ENCODE data around the gene FGF18.
"Not testable (repeated sequence)": the region's sequence is repeated elsewhere in the genome, so short reads cannot be mapped to it uniquely, and the experiment has no call there.

Gene FGF18

GRCh38 chr5:171400169-171400568, 19.3 kb upstream of the FGF18 start:
- Histone ChIP-seq H3K23ac (ENCODE audit: low read depth, low read length, poor library complexity) (no peak overlapping the region), H3K9me3 (replicated peaks in 1 of 2; ENCODE audit: control insufficient read depth in 2 of 2, insufficient read depth in 1 of 2, low read depth in 1 of 2, low read length in 2 of 2) (peaks cover 7 to 21% of the 10 kb centered on the region in 2 donors), H3K79me1 (ENCODE audit: low read depth, low read length) (peaks cover 3% of the 10 kb centered on the region), H3K18ac (ENCODE audit: low read length) (no peak overlapping the region), H2BK120ac (ENCODE audit: low read depth, low read length) (no peak overlapping the region), H3K9ac (ENCODE audit: low read depth, low read length, poor library complexity) (no peak overlapping the region), H4K8ac (ENCODE audit: low read depth, low read length) (no peak overlapping the region), H2AFZ (ENCODE audit: low read length) (no peak overlapping the region), H4K91ac (ENCODE audit: low read depth, low read length, poor library complexity) (no peak overlapping the region), H3K36me3 (replicated peaks in 1 of 2; ENCODE audit: control insufficient read depth in 2 of 2, insufficient read depth in 2 of 2, low read length in 2 of 2) (peaks cover 51 to 74% of the 10 kb centered on the region in 2 donors), H3K4me2 (ENCODE audit: insufficient read depth, low read length, poor library complexity, severe bottlenecking) (no peak overlapping the region), H2BK5ac (ENCODE audit: low read length) (no peak overlapping the region), H3K4ac (ENCODE audit: low read length) (no peak overlapping the region), H3K4me3 (ENCODE audit: low read length in 2 of 2) (no peak overlapping the region), H2AK5ac (ENCODE audit: low read depth, low read length) (no peak overlapping the region), H3K4me1 (ENCODE audit: control insufficient read depth in 2 of 2, insufficient read depth in 1 of 2, low read depth in 1 of 2, low read length in 2 of 2) (no peaks in the 10 kb centered on the region), H3K27me3 (ENCODE audit: control insufficient read depth in 3 of 3, insufficient read depth in 3 of 3, low read depth in 1 of 3, low read length in 3 of 3) (no peaks in the 10 kb centered on the region), H3K27ac (replicated peaks; ENCODE audit: low read length) (no peak overlapping the region), H3K14ac (ENCODE audit: low read length) (no peak overlapping the region), H2BK12ac (ENCODE audit: low read length) (no peak overlapping the region), H2BK15ac (ENCODE audit: low read length) (no peak overlapping the region)
- DNase-seq (ENCODE audit: low spot score), result no peak
- WGBS, 2 donors (ENCODE audit: extremely low coverage in 2 of 2, insufficient read length in 2 of 2, insufficient replicate concordance in 1 of 2), result no CpG with 5 or more reads among the region's 7 CpGs

DNA sequence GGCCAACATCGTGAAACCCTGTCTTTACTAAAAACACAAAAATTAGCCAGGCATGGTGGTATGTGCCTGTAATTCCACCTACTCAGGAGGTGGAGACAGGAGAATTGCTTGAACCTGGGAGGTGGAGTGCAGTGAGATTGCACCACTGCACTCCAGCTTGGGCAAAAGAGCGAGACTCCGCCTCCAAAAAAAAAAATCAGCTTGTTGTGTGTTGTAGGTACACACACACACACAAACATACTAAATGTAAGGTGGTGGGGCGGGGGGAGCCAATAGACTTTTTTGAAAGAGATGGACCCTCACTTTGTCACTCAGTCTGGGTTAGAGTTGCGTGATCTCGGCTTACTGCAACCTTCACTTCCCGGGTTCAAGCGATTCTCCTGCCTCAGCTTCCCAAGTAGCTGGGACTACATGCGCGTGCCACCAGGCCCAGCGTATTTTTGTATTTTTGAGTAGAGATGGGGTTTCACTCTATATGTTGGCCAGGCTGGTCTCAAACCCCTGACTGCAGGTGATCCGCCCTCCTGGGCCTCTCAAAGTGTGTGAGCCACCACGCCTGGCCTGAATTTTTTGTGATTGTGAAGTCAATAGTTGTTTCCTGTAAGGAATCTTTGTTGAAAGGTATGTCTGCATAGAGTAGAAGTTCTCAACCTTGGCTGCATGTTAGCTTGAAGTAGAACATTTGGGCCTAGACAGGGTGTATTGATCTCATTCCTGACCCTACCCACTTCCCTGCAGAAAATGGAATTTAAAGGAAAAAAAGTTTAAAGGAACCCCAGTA, 18.1 kb upstream of the FGF18 start:
- no peak overlapping the region for H2BK5ac ChIP-seq (ENCODE audit: low read length)
- no peak overlapping the region for H4K91ac ChIP-seq (ENCODE audit: low read depth, low read length, poor library complexity)
- H3K79me1 ChIP-seq (ENCODE audit: low read depth, low read length), result peaks cover 3% of the 10 kb centered on the region
- H3K18ac ChIP-seq (ENCODE audit: low read length), result no peak overlapping the region
- H2AK5ac ChIP-seq (ENCODE audit: low read depth, low read length), result no peak overlapping the region
- WGBS, 2 donors (ENCODE audit: extremely low coverage in 2 of 2, insufficient read length in 2 of 2, insufficient replicate concordance in 1 of 2), result no CpG with 5 or more reads among the region's 13 CpGs
- no peak overlapping the region for H4K8ac ChIP-seq (ENCODE audit: low read depth, low read length)
- H3K9me3 ChIP-seq (replicated peaks in 1 of 2; ENCODE audit: control insufficient read depth in 2 of 2, insufficient read depth in 1 of 2, low read depth in 1 of 2, low read length in 2 of 2), result peaks cover 7 to 21% of the 10 kb centered on the region in 2 donors
- no peak overlapping the region for H3K27ac ChIP-seq (replicated peaks; ENCODE audit: low read length)
- H3K4me2 ChIP-seq (ENCODE audit: insufficient read depth, low read length, poor library complexity, severe bottlenecking), result no peak overlapping the region
- no peak overlapping the region for H2BK120ac ChIP-seq (ENCODE audit: low read depth, low read length)
- no peak overlapping the region for H3K9ac ChIP-seq (ENCODE audit: low read depth, low read length, poor library complexity)
- no peak overlapping the region for H3K4me3 ChIP-seq (ENCODE audit: low read length in 2 of 2)
- H3K23ac ChIP-seq (ENCODE audit: low read depth, low read length, poor library complexity), result no peak overlapping the region
- H3K27me3 ChIP-seq (ENCODE audit: control insufficient read depth in 3 of 3, insufficient read depth in 3 of 3, low read depth in 1 of 3, low read length in 3 of 3), result no peaks in the 10 kb centered on the region
- no peak overlapping the region for H2BK15ac ChIP-seq (ENCODE audit: low read length)
- no peak for DNase-seq (ENCODE audit: low spot score)
- peaks cover 48 to 74% of the 10 kb centered on the region in 2 donors for H3K36me3 ChIP-seq (replicated peaks in 1 of 2; ENCODE audit: control insufficient read depth in 2 of 2, insufficient read depth in 2 of 2, low read length in 2 of 2)
- no peak overlapping the region for H2BK12ac ChIP-seq (ENCODE audit: low read length)
- H2AFZ ChIP-seq (ENCODE audit: low read length), result no peak overlapping the region
- H3K4ac ChIP-seq (ENCODE audit: low read length), result no peak overlapping the region
- no peak overlapping the region for H3K14ac ChIP-seq (ENCODE audit: low read length)
- H3K4me1 ChIP-seq (ENCODE audit: control insufficient read depth in 2 of 2, insufficient read depth in 1 of 2, low read depth in 1 of 2, low read length in 2 of 2), result no peaks in the 10 kb centered on the region

DNA sequence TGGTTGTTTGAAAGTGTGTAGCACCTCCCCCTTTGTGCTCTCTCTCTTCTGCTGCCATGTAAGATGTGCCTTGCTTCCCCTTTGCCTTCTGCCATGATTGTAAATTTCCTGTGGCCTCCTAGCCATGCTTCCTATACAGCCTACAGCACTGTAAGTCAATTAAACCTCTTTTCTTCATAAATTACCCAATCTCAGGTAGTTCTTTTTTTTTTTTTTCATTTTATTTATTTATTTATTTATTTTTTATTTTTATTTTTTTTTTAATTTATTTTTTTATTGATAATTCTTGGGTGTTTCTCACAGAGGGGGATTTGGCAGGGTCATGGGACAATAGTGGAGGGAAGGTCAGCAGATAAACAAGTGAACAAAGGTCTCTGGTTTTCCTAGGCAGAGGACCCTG, 16.7 kb upstream of the FGF18 start:
- not testable (repeated sequence) for H3K79me1 ChIP-seq (ENCODE audit: low read depth, low read length); H3K27ac ChIP-seq (replicated peaks; ENCODE audit: low read length); H3K18ac ChIP-seq (ENCODE audit: low read length); H3K4me1 ChIP-seq (ENCODE audit: control insufficient read depth in 2 of 2, insufficient read depth in 1 of 2, low read depth in 1 of 2, low read length in 2 of 2); H2BK15ac ChIP-seq (ENCODE audit: low read length); H3K23ac ChIP-seq (ENCODE audit: low read depth, low read length, poor library complexity); H2BK12ac ChIP-seq (ENCODE audit: low read length); H2BK120ac ChIP-seq (ENCODE audit: low read depth, low read length); H3K4me3 ChIP-seq (ENCODE audit: low read length in 2 of 2); H3K4me2 ChIP-seq (ENCODE audit: insufficient read depth, low read length, poor library complexity, severe bottlenecking); H4K91ac ChIP-seq (ENCODE audit: low read depth, low read length, poor library complexity); H3K9ac ChIP-seq (ENCODE audit: low read depth, low read length, poor library complexity); H3K4ac ChIP-seq (ENCODE audit: low read length); H2AK5ac ChIP-seq (ENCODE audit: low read depth, low read length); H3K14ac ChIP-seq (ENCODE audit: low read length); DNase-seq (ENCODE audit: low spot score); H3K27me3 ChIP-seq (ENCODE audit: control insufficient read depth in 3 of 3, insufficient read depth in 3 of 3, low read depth in 1 of 3, low read length in 3 of 3); H2AFZ ChIP-seq (ENCODE audit: low read length); H2BK5ac ChIP-seq (ENCODE audit: low read length); H4K8ac ChIP-seq (ENCODE audit: low read depth, low read length)
- Histone ChIP-seq H3K9me3 (replicated peaks in 1 of 2; ENCODE audit: control insufficient read depth in 2 of 2, insufficient read depth in 1 of 2, low read depth in 1 of 2, low read length in 2 of 2) (peaks cover 7 to 21% of the 10 kb centered on the region in 2 donors), H3K36me3 (replicated peaks in 1 of 2; ENCODE audit: control insufficient read depth in 2 of 2, insufficient read depth in 2 of 2, low read length in 2 of 2) (peaks cover 42 to 74% of the 10 kb centered on the region in 2 donors)

- no peak for DNase-seq (ENCODE audit: low spot score)
- Histone ChIP-seq H3K79me1 (ENCODE audit: low read depth, low read length) (peaks cover 5% of the 10 kb centered on the region), H3K4ac (ENCODE audit: low read length) (no peak overlapping the region), H2AK5ac (ENCODE audit: low read depth, low read length) (no peak overlapping the region), H2BK12ac (ENCODE audit: low read length) (no peak overlapping the region), H3K36me3 (replicated peaks in 1 of 2; ENCODE audit: control insufficient read depth in 2 of 2, insufficient read depth in 2 of 2, low read length in 2 of 2) (peaks cover 30 to 72% of the 10 kb centered on the region in 2 donors), H3K27me3 (ENCODE audit: control insufficient read depth in 3 of 3, insufficient read depth in 3 of 3, low read depth in 1 of 3, low read length in 3 of 3) (no peaks in the 10 kb centered on the region), H3K4me2 (ENCODE audit: insufficient read depth, low read length, poor library complexity, severe bottlenecking) (no peak overlapping the region), H3K4me3 (ENCODE audit: low read length in 2 of 2) (no peak overlapping the region), H3K9me3 (replicated peaks in 1 of 2; ENCODE audit: control insufficient read depth in 2 of 2, insufficient read depth in 1 of 2, low read depth in 1 of 2, low read length in 2 of 2) (peaks cover 7 to 12% of the 10 kb centered on the region in 2 donors), H3K4me1 (ENCODE audit: control insufficient read depth in 2 of 2, insufficient read depth in 1 of 2, low read depth in 1 of 2, low read length in 2 of 2) (no peaks in the 10 kb centered on the region), H3K27ac (replicated peaks; ENCODE audit: low read length) (no peak overlapping the region), H4K91ac (ENCODE audit: low read depth, low read length, poor library complexity) (no peak overlapping the region), H3K9ac (ENCODE audit: low read depth, low read length, poor library complexity) (no peak overlapping the region), H4K8ac (ENCODE audit: low read depth, low read length) (no peak overlapping the region), H3K23ac (ENCODE audit: low read depth, low read length, poor library complexity) (no peak overlapping the region), H2BK5ac (ENCODE audit: low read length) (no peak overlapping the region), H3K18ac (ENCODE audit: low read length) (no peak overlapping the region), H2BK15ac (ENCODE audit: low read length) (no peak overlapping the region), H2AFZ (ENCODE audit: low read length) (no peak overlapping the region), H2BK120ac (ENCODE audit: low read depth, low read length) (no peak overlapping the region), H3K14ac (ENCODE audit: low read length) (no peak overlapping the region)
- WGBS, 2 donors (ENCODE audit: extremely low coverage in 2 of 2, insufficient read length in 2 of 2, insufficient replicate concordance in 1 of 2), result no CpG with 5 or more reads among the region's 3 CpGs
Observed at GRCh38 chr5:171405615-171406014, 13.8 kb upstream of the FGF18 start.
